ENCODE measurements around the gene SUGP2. TPM values are rescaled to one million over a fixed set of nuclear protein-coding genes. Genes with fewer than 3 reads are reported as not detected.
A peak's percentile ranks its signal among the peaks of the same experiment; 100 is the strongest.
"Not testable (repeated sequence)": the region's sequence is repeated elsewhere in the genome, so short reads cannot be mapped to it uniquely, and the experiment has no call there.

SUGP2 gene
- polyA plus RNA-seq, 3 donors, result 69.2 to 74.4 (median 71.5) TPM

- no peak for DNase-seq (ENCODE audit: low read depth in 3 of 3, low spot score in 2 of 3)
These were observed 897 bp upstream of the SUGP2 start for GRCh38 chr19:19034204-19034624.

- no peak for DNase-seq (ENCODE audit: low read depth in 3 of 3, low spot score in 2 of 3)
These were observed 216 bp downstream of the SUGP2 start for GRCh38 chr19:19033176-19033425.

- DNase-seq (ENCODE audit: low read depth in 3 of 3, low spot score in 2 of 3), result peak; percentile 65 to 84 (median 73)
These were observed 719 bp downstream of the SUGP2 start for GRCh38 chr19:19032420-19033175.

DNA sequence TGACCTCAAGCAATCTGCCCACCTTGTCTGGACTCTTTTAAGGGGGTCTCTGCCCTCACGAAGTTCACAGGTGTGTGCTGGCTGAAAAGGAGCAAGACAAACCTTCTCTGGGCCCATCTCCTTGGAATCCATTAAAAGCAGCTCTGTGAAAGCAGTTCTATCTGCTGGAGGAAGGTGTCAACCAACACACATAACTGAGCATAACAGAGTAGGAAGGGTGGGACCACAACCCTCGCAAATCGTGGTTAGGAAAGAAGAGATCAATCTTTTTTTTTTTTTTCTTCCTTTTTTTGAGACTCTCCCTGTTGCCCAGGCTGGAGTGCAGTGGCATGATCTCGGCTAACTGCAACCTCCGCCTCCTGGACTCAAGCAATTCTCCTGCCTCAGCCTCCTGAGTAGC is 1.4 kb downstream of the SUGP2 start:
- no peak for DNase-seq (ENCODE audit: low read depth in 3 of 3, low spot score in 2 of 3)

- no peak for DNase-seq (ENCODE audit: low read depth in 3 of 3, low spot score in 2 of 3)
These were observed 4.8 kb downstream of the SUGP2 start for GRCh38 chr19:19028526-19028925.

DNA sequence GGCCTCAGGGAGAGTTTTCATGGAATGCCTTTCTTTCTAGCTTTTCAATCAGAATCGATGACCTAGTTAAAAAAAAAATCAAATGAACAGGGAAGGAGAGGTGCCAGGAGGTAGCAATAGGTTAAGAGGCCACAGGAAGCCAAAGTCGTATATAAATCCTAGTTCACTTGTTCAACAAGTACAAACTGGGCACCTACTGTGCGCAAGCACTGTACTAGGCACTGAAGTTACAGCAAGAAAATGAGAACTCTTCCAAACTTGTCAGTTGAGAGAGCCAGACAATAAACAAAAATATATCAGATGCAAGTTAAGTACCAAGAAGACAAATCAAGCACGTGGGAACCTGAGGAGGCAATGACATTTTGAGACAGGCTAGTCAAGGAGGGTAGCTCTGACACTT is 6.1 kb downstream of the SUGP2 start:
- no peak for DNase-seq (ENCODE audit: low read depth in 3 of 3, low spot score in 2 of 3)

GRCh38 chr19:19026299-19026971 is 6.9 kb downstream of the SUGP2 start:
- DNase-seq (ENCODE audit: low read depth in 3 of 3, low spot score in 2 of 3), result no peak

GRCh38 chr19:19025861-19026260 is 7.5 kb downstream of the SUGP2 start:
- no peak for DNase-seq (ENCODE audit: low read depth in 3 of 3, low spot score in 2 of 3)

DNA sequence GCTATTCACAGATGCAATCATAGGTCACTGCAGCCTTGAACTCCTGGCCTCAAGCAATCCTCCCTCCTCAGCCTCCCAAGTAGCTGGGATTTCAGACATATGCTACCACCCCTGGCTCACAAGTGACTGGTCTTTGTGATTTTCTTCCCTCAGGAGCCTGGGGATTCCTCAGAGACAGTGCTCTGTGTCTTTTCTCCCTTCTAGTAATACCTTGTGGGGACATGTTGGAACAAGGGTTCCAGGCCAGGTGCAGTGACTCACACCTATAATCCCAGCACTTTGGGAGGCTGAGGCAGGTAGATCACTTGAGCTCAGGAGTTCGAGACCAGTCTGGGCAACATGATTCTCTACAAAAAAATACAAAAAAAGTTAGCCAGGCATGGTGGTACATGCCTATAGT is 9.9 kb downstream of the SUGP2 start:
- not testable (repeated sequence) for DNase-seq (ENCODE audit: low read depth in 3 of 3, low spot score in 2 of 3)

GRCh38 chr19:19022380-19022961 is 10.8 kb downstream of the SUGP2 start:
- DNase-seq (ENCODE audit: low read depth in 3 of 3, low spot score in 2 of 3), result no peak

DNA sequence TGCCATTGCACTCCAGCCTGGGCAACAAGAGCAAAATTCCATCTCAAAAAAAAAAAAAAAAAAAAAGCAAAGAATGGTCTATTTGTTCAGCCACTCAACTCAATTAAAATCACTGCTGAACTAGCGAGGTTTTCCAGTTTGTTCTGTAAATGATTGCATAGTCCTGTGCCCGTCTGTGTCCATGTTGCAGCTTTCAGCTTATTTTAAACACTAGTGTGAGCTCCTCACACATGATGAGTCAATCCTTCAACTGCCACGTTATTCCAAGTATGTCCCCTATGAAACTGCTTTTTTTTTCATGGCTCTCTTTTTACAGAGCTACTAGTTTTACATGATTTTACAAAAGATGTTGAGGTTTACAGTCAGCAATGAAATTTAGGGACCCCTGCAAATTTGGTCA is 12.2 kb downstream of the SUGP2 start:
- no peak for DNase-seq (ENCODE audit: low read depth in 3 of 3, low spot score in 2 of 3)

DNA sequence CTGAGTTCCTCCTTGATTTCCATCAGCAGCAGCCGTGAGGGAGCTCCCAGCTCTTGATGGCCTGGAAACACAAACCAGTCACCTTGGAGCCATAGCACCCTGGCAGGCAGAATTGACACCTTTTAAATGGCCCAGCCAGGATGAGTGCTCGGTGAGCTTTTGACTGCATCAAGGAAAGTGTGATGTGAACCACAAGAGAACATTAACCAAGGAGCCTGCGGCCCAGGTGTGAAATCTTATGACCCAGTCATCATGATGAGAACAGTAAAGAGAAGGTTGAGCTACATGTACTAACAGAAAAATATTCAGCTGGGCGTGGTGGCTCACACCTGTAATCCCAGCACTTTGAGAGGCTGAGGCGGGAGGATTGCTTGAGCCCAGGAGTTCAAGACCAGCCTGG is 22.8 kb downstream of the SUGP2 start:
- no peak for DNase-seq (ENCODE audit: low read depth in 3 of 3, low spot score in 2 of 3)

DNA sequence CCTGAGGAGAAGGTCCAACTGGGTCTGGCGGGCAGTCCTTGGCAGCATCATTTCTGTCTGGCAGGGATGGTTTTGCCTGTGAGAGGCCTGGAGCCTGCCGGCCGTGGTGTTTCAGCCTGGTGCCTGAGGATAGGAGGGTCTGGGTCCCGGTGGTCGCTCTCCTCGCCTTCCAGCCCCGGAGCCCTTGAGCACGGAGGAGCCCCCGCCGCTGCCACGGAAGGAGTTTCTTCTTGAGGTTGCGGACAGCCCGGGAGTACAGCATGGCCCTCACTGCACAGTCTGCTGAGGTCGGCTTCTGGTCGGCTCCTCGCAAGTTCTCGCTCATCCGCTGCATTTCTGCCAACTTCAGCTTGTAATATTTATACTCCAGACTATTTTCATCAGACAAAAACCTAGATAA is 23.4 kb downstream of the SUGP2 start:
- DNase-seq (ENCODE audit: low read depth in 3 of 3, low spot score in 2 of 3), result no peak

DNA sequence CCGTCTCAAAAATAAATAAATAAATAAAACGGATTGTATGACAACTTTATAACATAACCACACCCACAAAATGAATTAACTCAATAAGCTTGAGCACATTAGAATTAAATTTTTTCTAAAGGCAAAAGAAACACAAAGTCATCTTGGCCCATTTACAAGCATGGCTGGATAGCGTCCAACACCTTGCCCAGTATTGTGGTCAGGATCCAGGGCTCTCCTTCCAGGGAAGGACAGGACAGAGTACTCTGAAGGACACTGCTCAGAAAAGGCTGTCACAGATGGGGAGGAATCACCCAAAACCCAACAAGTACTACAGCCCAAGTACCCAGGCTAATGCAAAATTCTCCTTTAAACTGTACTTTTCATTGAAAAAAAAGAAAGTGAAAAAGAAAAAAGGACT is 27.1 kb downstream of the SUGP2 start:
- DNase-seq (ENCODE audit: low read depth in 3 of 3, low spot score in 2 of 3), result no peak

GRCh38 chr19:19004144-19004543 is 29.2 kb downstream of the SUGP2 start:
- no peak for DNase-seq (ENCODE audit: low read depth in 3 of 3, low spot score in 2 of 3)

GRCh38 chr19:18999896-19000620 is 33.3 kb downstream of the SUGP2 start:
- DNase-seq (ENCODE audit: low read depth in 3 of 3, low spot score in 2 of 3), result no peak

GRCh38 chr19:18999016-18999758 is 34.1 kb downstream of the SUGP2 start:
- no peak for DNase-seq (ENCODE audit: low read depth in 3 of 3, low spot score in 2 of 3)

- no peak for DNase-seq (ENCODE audit: low read depth in 3 of 3, low spot score in 2 of 3)
These were observed 35.0 kb downstream of the SUGP2 start for GRCh38 chr19:18998276-18998675.

- DNase-seq (ENCODE audit: low read depth in 3 of 3, low spot score in 2 of 3), result no peak
These were observed 36.4 kb downstream of the SUGP2 start for GRCh38 chr19:18996796-18997394.

DNA sequence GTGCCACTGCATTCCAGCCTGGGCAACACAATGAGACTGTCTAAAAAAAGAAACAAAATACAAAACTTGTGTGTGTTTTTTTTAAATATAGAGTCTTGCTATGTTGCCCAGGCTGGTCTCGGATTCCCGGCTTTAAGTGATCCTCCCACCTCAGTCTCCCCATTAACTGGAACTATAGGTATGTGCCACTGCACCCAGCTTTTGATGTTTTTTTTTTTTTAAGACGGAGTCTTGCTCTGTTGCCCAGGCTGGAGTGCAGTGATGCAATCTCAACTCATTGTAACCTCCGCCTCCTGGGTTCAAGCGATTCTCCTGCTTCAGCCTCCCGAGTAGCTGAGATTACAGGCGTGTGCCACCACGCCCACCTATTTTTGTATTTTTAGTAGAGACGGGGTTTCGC is 37.0 kb downstream of the SUGP2 start:
- DNase-seq (ENCODE audit: low read depth in 3 of 3, low spot score in 2 of 3), result no peak

Measured in right renal cortex interstitium (tissue), 3 donors.